Measurements from ENCODE around the gene CALCR. TPM values are rescaled to one million over a fixed set of nuclear protein-coding genes. Genes with fewer than 3 reads are reported as not detected.
"Not testable (repeated sequence)": the region's sequence is repeated elsewhere in the genome, so short reads cannot be mapped to it uniquely, and the experiment has no call there.

The CALCR gene
- total RNA-seq, 4 donors from 2014 or later, result 0.39 to 0.78 (median 0.64) TPM; not detected in 1

- intact Hi-C loops (cut with DNase I; ENCODE audit: low total_unique reads) (no loop called here), in situ Hi-C loops (cut with MboI; ENCODE audit: low sequenced_read_pairs in 4 of 4) (no loop called here)
- H3K4me3 ChIP-seq, result no peak overlapping the region
- no peaks in the 10 kb centered on the region for H3K4me1 ChIP-seq
- no peaks in the 10 kb centered on the region for H3K9me3 ChIP-seq
- ATAC-seq (no peak), DNase-seq (no peak)
- no peaks in the 10 kb centered on the region for H3K36me3 ChIP-seq
- TF ChIP-seq POLR2A (IDR thresholded peaks at IDR 0.05) (no peak), CTCF (IDR thresholded peaks at IDR 0.05 in 4 of 5, conservative IDR thresholded peaks at IDR 0.05 in 1 of 5) (no peak)
- no peak overlapping the region for H3K27ac ChIP-seq
- H3K27me3 ChIP-seq, result no peaks in the 10 kb centered on the region
These were observed 45.5 kb upstream of the CALCR start for GRCh38 chr7:93620057-93620456.

- Histone ChIP-seq H3K27ac (no peak overlapping the region), H3K9me3 (no peaks in the 10 kb centered on the region), H3K27me3 (no peaks in the 10 kb centered on the region), H3K36me3 (no peaks in the 10 kb centered on the region), H3K4me1 (no peaks in the 10 kb centered on the region), H3K4me3 (no peak overlapping the region)
- in situ Hi-C loops (cut with MboI; ENCODE audit: low sequenced_read_pairs in 4 of 4) (no loop called here), intact Hi-C loops (cut with DNase I; ENCODE audit: low total_unique reads) (no loop called here)
- no peak for ATAC-seq
- no peak for TF ChIP-seq CTCF (IDR thresholded peaks at IDR 0.05 in 4 of 5, conservative IDR thresholded peaks at IDR 0.05 in 1 of 5)
- TF ChIP-seq POLR2A (IDR thresholded peaks at IDR 0.05), result no peak
- DNase-seq, result no peak
These were observed 26.8 kb upstream of the CALCR start for GRCh38 chr7:93601363-93601762.

GRCh38 chr7:93594250-93594649 lies 19.7 kb upstream of the CALCR start:
- Histone ChIP-seq H3K36me3 (no peaks in the 10 kb centered on the region), H3K9me3 (no peaks in the 10 kb centered on the region), H3K27me3 (no peaks in the 10 kb centered on the region), H3K4me1 (no peaks in the 10 kb centered on the region), H3K4me3 (no peak overlapping the region), H3K27ac (no peak overlapping the region)
- no peak for DNase-seq
- in situ Hi-C loops (cut with MboI; ENCODE audit: low sequenced_read_pairs in 4 of 4), result no loop called here
- intact Hi-C loops (cut with DNase I; ENCODE audit: low total_unique reads), result no loop called here
- TF ChIP-seq POLR2A (IDR thresholded peaks at IDR 0.05) (no peak), CTCF (IDR thresholded peaks at IDR 0.05 in 4 of 5, conservative IDR thresholded peaks at IDR 0.05 in 1 of 5) (no peak)
- no peak for ATAC-seq

GRCh38 chr7:93592588-93593266 lies 18.2 kb upstream of the CALCR start:
- no peaks in the 10 kb centered on the region for H3K27me3 ChIP-seq
- H3K27ac ChIP-seq, result no peak overlapping the region
- no peaks in the 10 kb centered on the region for H3K9me3 ChIP-seq
- no peak for ATAC-seq
- H3K4me3 ChIP-seq, result no peak overlapping the region
- intact Hi-C loops (cut with DNase I; ENCODE audit: low total_unique reads), result no loop called here
- DNase-seq, result no peak
- no peak for TF ChIP-seq CTCF (IDR thresholded peaks at IDR 0.05 in 4 of 5, conservative IDR thresholded peaks at IDR 0.05 in 1 of 5)
- TF ChIP-seq POLR2A (IDR thresholded peaks at IDR 0.05), result no peak
- H3K4me1 ChIP-seq, result no peaks in the 10 kb centered on the region
- in situ Hi-C loops (cut with MboI; ENCODE audit: low sequenced_read_pairs in 4 of 4), result no loop called here
- no peaks in the 10 kb centered on the region for H3K36me3 ChIP-seq

- in situ Hi-C loops (cut with MboI; ENCODE audit: low sequenced_read_pairs in 4 of 4); intact Hi-C loops (cut with DNase I; ENCODE audit: low total_unique reads); ATAC-seq; H3K9me3 ChIP-seq; H3K36me3 ChIP-seq; H3K27ac ChIP-seq; DNase-seq; H3K4me1 ChIP-seq; H3K27me3 ChIP-seq; H3K4me3 ChIP-seq: not testable (repeated sequence)
These were observed 16.9 kb upstream of the CALCR start for GRCh38 chr7:93591224-93592050.

- H3K4me1 ChIP-seq, ATAC-seq: not testable (repeated sequence)
These were observed 11.9 kb upstream of the CALCR start for GRCh38 chr7:93586479-93586865.

GRCh38 chr7:93585694-93586478 lies 11.4 kb upstream of the CALCR start:
- H3K27me3 ChIP-seq; DNase-seq; H3K27ac ChIP-seq; H3K9me3 ChIP-seq; ATAC-seq; H3K4me1 ChIP-seq; H3K36me3 ChIP-seq; intact Hi-C loops (cut with DNase I; ENCODE audit: low total_unique reads); H3K4me3 ChIP-seq; in situ Hi-C loops (cut with MboI; ENCODE audit: low sequenced_read_pairs in 4 of 4): not testable (repeated sequence)

More at GRCh38 chr7:93586479-93586865, 11.9 kb upstream of the CALCR start:
- DNase-seq; H3K4me3 ChIP-seq; H3K27me3 ChIP-seq; in situ Hi-C loops (cut with MboI; ENCODE audit: low sequenced_read_pairs in 4 of 4); H3K9me3 ChIP-seq; H3K27ac ChIP-seq; H3K36me3 ChIP-seq; intact Hi-C loops (cut with DNase I; ENCODE audit: low total_unique reads): not testable (repeated sequence)

Measured in gastrocnemius medialis (tissue), 4 donors.